HG02973 (cell line): Measurements from ENCODE around the gene MIA2.
"Not testable (repeated sequence)": the region's sequence is repeated elsewhere in the genome, so short reads cannot be mapped to it uniquely, and the experiment has no call there.

Experiments used
- ATAC-seq: cut with Tn5 transposase; IDR thresholded peaks from one replicate; pipeline ENCODE4 v1.9.1; 2021; ENCODE audit warnings: moderate library complexity; ENCODE audit not compliant: unreplicated experiment

The MIA2 gene

DNA sequence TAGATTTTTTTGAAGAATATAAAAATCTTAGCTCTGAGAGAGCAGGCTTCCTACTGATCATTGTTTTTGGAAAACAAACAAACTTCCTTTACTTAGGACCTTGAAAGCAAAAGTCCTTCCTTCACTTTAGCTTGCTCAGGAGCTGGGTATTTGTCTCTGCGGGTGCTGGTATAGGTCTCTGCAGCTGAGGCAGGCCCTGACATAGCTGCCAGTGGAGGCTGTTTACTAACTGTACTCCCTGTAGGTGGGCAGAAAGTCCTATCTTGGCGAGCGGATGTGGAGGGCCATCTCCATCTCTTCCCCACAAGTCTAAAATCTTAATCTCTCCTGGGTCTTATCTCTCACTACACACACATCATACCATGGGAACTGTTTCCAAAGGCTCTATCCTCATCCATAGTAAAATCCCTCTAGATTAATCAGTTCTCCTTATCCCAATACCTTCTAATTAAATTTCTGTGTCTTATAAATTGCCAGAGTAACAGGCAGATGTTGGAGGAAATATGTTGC is 4.1 kb upstream of the MIA2 start:
- ATAC-seq: no peak

DNA sequence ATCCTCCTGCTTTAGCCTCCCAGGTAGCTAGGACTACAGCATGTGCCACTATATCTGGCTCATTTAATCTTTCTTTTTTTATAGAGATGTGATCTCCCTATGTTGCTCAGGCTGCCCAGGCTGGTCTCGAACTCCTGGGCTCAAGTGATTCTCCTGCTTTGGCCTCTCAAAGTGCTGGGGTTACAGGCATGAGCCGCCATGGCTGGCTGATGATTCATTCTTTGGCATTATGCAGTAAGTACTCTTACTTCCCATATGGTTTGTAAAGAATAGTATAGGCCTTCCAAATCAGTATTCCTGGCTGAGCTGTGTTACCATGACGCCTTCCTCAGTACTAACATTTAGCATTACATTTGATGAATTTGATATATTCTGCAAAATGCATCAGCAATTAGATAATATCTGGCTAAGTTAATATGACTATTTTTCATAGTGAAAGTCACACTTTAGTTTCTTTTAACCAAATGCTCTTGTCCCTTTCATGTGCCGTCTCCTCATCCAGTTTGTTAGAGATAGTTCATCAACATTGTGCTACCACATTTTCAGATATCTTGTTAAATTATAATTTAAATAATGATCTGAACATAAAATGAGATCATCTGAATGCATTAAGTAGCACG is 3.2 kb upstream of the MIA2 start:
- ATAC-seq: no peak

DNA sequence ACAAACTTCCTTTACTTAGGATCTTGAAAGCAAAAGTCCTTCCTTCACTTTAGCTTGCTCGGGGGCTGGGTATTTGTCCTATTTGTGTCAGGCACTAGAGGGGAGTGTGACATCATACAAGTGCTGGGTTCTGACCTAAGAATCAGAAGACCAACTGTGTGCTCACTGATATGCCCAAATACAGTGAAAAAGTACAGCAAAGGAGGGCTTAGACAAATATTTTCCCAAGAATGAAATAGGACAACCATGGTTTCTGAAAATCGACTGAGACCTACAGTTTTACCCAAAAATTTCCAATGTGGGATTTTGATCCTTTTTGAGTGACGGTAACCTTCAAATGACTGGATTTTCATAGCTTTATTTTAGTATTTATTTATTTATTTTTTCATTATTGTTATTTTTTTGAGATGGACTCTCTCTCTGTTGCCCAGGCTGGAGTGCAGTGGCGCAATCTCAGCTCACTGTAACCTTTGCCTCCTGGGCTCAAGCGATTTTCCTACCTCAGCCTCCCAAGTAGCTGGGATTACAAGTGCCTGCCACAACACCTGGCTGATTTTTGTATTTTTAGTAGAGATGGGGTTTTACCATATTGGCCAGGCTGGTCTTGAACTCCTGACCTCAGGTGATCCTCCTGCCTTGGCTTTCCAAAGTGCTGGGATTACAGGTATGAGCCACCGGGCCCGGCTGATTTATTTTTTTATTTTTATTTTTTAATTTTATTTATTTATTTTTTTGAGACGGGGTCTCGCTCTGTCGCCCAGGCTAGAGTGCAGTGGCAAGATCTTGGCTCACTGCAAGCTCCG is 1.8 kb upstream of the MIA2 start:
- not testable (repeated sequence) for ATAC-seq

DNA sequence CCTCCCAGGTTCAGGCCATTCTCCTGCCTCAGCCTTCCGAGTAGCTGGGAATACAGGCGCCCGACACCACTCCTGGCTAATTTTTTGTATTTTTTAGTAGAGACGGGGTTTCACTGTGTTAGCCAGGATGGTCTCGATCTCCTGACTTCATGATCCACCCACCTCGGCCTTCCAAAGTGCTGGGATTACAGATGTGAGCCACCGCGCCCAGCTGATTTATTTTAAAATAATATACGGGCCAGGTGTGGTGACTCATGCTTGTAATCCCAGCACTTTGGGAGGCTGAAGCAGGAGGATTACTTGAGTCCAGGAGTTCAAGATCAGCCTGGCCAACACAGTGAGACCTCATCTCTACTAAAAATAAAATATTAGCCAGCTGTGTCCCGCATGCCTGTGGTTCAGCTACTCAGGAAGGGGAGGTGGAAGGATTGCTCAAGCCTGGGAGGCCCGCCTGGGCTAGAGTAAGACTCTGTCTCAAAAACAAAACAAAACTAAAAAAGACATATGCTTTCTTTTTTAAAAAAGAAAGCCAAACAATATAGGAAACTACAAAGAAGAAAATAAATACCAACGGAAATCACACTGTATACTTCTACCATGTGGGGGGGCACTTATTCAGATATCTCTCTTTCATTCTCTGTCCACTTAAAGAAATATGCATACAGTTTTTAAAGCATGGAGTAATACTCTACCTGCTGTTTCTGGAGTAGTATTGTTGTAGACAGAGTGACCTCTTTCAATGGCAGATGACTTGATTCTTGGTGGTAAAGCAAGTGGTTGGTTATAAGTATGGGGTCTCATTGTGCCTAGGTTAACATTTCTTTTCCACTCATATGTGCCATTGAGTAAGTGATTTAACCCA is 930 bp upstream of the MIA2 start:
- ATAC-seq: no peak

DNA sequence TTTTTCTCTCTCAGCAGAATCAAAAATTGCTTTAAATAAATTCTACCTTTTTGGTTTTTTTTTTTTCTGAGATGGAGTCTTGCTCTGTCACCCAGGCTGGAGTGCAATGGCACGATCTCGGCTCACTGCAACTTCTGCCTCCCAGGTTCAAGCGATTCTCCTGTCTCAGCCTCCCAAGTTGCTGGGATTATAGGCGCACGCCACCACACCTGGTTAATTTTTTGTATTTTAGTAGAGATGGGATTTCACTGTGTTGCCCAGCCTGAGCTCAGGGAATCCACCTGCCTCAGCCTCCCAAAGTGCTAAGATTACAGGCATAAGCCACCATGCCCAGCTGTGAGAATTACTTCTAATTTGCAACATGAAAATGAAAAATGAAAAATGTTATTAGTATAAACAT is 1.3 kb downstream of the MIA2 start:
- ATAC-seq: not testable (repeated sequence)

DNA sequence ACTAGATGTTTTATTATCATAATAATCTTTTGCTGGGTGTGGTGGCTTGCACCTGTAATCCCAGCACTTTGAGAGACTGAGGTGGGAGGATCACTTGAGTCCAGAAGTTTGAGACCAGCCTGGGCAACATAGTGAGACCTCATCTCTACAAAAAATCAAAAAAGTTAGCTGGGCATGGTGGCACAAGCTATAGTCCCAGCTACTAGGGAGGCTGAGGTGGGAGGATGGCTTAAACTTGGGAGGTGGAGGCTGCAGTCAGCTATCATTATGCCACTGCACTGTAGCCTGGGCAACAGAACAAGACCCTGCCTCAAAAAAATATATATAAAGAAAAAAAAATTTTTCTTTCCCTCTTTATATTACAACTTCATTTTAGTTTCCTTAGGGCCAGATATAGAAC is 1.8 kb downstream of the MIA2 start:
- not testable (repeated sequence) for ATAC-seq

DNA sequence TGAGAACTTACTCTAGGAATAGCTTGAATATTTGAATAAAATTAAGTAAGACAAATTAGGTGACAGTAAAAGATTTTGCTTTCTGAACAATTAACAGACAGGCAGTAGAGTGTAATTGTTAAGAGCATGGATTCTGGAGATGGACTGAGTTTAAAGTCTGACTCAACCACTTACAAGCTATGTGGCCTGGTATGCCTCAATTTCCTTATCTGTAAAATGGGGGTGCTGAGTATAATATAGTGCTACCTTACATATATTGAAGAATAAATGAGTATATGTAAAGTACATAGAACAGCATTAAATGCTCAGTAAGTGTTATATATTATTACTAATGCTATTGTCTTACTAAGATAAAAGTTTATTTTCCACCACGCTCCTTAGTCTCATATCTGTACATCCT is 7.1 kb downstream of the MIA2 start:
- ATAC-seq: no peak

DNA sequence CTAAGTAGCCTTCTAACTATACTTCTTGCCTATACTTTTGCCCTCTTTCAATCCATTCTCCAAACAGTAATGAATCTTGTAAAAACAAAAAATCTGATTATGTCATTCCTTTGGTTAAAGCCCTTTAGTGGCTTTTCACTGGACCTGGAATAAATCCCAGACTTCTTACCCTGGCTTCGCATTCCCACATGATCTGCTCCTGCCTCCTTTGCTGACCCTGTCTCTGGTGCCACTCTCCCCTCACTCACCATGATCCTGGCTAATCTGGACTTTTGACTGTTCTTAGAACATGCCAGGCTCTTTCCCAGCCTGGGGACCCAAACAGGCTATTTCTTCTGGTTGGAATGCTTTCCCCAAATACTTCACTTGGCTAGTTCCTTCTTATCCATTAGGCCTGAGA is 7.9 kb downstream of the MIA2 start:
- ATAC-seq: no peak

DNA sequence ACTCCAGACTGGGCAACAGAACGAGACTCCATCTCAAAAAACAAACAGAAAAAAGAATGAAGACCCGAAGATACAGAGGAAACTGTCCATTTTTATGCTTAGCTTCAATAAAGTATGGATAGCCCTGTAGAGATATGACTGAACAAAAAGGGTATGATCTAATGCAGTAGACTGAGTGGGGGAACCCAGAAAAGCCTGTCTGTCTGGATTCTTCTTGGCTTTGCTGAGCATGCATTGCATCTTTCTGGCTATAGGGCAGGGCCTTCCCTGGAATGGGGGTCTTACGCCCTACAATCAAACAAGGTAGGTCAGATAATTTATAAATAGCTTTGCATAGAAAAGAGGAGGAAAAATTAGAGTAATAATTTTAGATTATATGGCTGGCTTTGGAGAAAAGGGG is 10.1 kb downstream of the MIA2 start:
- no peak for ATAC-seq

DNA sequence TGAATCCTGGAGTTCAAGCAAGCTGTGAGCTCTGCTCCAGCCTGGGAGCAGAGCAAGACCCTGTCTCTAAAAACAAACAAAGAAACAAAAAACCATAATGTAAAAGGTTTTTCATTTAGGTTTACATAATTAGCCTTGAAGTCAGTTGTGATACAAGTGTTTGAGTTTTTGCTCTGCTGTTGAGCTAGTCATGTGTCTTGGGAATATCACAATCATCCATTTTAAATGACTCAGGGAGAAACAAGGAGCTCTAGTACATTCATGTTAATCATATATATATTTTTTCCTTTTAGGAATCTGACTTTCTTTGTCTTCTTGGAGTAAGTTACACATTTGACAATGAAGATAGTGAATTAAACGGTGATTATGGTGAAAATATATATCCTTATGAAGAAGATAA is 12.9 kb downstream of the MIA2 start:
- no peak for ATAC-seq

DNA sequence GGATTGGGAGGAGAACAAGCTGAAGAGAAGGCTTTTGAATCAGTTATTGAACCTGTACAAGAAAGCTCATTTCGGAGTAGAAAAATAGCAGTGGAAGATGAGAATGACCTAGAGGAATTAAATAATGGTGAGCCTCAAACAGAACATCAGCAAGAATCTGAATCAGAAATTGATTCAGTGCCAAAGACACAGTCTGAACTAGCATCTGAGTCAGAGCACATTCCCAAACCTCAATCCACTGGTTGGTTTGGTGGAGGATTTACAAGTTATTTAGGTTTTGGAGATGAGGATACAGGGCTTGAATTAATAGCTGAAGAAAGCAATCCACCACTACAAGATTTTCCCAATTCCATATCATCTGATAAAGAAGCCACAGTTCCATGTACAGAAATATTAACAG is 13.5 kb downstream of the MIA2 start:
- no peak for ATAC-seq

DNA sequence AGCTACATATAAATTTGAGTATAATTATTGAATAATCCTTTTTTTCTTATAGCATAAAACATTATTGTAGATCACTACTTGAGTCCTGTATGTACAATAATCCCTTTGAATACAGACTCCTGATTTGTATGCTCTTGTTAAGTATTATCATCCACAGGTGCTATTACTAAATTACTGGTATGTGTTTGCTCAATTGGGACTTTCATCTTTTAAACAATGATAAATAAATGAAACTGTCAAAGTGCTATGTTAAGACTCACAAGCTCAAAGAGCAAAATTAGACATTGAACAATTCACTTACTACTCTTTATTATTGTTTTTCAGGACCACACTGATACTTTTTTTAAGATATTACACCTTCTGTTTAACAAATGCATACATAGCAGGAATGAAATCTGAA is 17.8 kb downstream of the MIA2 start:
- no peak for ATAC-seq

DNA sequence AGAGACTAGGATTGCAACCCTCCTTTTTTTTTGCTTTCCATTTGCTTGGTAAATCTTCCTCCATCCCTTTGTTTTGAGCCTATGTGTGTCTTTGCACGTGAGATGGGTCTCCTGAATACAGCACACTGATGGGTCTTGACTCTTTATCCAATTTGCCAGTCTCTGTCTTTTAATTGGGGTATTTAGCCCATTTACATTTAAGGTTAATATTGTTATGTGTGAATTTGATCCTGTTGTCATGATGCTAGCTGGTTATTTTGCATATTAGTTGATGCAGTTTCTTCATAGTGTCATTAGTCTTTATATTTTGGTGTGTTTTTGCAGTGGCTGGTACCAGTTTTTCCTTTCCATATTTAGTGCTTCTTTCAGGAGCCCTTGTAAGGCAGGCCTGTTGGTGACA is 23.7 kb downstream of the MIA2 start:
- not testable (repeated sequence) for ATAC-seq

DNA sequence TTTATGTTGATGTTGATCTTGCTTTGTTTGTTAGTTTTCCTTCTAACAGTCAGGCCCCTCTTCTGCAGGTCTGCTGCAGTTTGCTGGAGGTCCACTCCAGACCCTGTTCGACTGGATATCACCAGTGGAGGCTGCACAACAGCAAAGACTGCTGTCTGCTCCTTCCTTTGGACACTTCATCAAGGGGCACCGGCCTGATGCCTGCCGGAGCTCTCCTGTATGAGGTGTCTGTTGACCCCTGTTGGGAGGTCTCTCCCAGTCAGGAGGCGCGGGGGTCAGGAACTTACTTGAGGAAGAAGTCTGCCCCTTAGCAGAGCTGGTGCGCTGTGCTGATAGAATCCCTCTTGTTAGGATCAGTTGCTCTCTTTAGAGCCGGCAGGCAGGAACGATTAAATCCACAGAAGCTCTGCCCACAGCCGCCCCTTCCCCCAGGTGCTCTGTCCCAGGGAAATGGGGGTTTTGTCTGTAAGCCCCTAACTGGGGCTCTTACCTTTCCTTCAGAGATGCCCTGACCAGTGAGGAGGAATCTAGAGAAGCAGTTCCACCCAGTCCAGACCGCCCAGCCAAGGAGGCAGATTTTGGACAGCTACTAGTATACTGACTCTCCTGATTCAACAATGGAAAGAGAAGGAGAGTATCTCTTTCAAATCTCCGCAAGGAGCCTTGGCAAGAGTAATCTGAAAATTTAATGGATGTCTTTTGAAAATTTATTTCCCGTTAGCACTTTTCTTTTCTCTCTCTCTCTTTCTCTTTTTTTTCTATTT is 25.2 kb downstream of the MIA2 start:
- ATAC-seq: no peak

DNA sequence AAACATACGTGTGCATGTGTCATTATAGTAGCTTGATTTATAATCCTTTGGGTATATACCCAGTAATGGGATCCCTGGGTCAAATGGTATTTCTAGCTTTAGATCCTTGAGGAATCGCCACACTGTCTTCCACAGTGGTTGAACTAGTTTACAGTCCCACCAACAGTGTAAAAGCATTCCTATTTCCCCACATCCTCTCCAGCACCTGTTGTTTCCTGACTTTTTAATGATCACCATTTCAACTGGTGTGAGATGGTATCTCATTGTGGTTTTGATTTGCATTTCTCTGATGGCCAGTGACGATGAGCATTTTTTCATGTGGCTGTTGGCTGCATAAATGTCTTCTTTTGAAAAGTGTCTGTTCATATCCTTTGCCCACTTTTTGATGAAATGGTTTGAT is 26.4 kb downstream of the MIA2 start:
- ATAC-seq: not testable (repeated sequence)

DNA sequence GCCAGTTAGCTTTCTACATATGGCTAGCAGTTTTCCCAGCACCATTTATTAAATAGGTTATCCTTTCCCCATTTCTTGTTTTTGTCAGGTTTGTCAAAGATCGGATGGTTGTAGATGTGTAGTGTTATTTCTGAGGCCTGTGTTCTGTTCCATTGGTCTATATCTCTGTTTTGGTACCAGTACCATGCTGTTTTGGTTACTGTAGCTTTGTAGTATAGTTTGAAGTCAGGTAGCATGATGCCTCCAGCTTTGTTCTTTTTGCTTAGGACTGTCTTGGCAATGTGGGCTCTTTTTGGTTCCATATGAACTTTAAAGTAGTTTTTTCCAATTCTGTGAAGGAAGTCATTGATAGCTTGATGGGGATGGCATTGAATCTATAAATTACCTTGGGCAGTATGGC is 28.5 kb downstream of the MIA2 start:
- not testable (repeated sequence) for ATAC-seq

DNA sequence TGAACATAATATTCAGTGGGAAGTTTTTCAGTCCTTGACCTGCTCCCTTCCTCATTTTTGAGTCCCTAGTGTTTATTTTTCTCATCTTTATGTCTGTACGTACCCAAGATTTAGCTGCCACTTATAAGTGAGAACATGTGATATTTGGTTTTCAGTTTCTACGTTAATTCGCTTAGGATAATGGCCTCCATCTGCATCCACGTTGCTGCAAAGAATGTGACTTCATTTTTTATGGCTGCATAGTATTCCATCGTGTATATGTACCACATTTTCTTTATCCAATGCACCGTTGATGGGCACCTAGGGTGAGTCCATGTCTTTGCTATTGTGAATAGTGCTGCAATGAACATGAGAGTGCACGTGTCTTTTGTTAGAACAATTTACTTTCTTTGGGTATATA is 30.3 kb downstream of the MIA2 start:
- no peak for ATAC-seq

DNA sequence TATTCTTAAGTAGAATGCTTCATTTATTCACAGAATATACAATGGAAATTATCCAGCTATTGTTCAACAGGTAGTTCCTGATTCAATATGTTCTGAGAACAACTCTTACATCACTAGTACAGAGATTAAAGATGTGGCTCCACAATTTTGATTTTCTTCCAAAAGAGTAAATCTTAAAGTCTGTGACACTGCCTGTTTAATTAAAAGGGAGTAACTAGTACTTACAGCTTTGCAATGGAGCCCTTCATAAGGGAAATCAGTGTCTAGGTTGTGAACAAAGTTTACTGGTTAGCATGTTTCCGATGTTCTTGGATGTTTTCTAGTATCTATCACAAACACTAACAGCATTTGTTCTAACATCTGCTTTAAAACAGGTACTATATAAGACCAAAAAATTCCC is 30.8 kb downstream of the MIA2 start:
- ATAC-seq: no peak

DNA sequence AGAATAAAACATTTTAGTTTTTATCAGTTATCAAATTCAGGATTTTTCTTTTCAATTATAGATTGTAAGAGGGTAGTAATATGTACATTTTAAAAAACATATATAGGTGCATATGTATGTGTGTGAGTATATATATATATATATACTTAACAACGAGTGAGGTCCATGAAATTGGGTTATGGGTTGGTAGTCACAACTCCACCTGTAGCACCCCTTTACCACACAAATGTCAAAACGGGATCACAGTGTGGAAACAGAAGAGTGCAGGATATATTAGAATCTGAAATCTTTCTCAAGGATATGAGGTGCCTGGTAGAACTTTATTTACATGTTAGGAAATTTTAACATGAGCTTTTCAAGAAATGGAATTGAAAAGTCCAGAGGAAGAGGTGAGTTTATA is 31.3 kb downstream of the MIA2 start:
- ATAC-seq: no peak

DNA sequence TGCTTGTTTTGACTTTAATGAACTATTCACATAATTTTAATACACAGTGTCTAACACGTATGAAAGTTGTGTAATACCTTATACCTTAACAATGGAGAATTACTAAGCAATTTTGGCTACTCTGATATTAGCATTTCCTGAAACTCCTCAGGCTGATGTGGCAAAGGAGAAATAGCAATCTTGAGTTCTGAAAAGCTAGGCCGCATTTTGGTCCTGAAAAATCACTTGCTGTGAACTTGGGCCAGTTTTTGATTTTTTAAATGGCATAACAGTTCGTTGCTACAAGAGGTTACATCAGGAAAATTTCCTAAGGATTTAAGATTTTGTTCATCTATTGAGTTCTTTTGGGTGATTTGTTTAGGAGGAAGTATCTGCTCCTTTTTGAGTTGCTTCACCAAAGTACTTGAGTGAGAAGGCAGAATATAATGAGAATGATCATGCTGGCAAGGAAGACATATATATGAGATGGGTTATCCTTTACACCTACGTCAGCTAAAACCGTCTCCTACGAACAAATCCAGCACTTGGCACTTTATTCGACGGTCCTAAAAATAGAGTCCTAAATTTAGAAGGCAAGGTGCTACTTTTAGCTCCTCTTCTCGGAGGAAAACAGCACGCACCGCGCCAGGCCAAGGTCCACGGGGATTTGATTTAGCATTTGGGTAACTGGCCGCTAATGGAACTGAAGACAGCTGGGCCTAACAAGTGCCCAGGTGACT is 32.2 kb downstream of the MIA2 start:
- ATAC-seq: no peak
